ENCODE data around the gene SACM1L. TPM values are rescaled to one million over a fixed set of nuclear protein-coding genes. Genes with fewer than 3 reads are reported as not detected.
A peak's percentile ranks its signal among the peaks of the same experiment; 100 is the strongest.

The SACM1L gene
- total RNA-seq, 2 donors from 2014 or later = 149 to 161 TPM

- Histone ChIP-seq H3K4me1 (ENCODE audit: control insufficient read depth, insufficient read depth, low read length) (no peaks in the 10 kb centered on the region), H3K9ac (ENCODE audit: extremely low read depth, low read length, poor library complexity, severe bottlenecking) (no peak overlapping the region), H3K9me3 (ENCODE audit: control insufficient read depth, low read length) (peaks cover 17% of the 10 kb centered on the region), H3K4me3 (ENCODE audit: low read length) (no peak overlapping the region), H3K27me3 (ENCODE audit: control insufficient read depth, insufficient read depth, low read length, poor library complexity, severe bottlenecking) (no peaks in the 10 kb centered on the region), H3K36me3 (ENCODE audit: control insufficient read depth, insufficient read depth, low read length) (no peaks in the 10 kb centered on the region), H3K27ac (ENCODE audit: low read depth, low read length) (no peak overlapping the region)
- DNase-seq = peak; percentile 17
- TF ChIP-seq CTCF (conservative IDR thresholded peaks at IDR 0.05) = no peak
- no peaks in the 10 kb centered on the region for H3K4me1 Mint-ChIP-seq
- peaks cover 5% of the 10 kb centered on the region for H3K36me3 Mint-ChIP-seq (ENCODE audit: low read depth)
- H3K4me3 Mint-ChIP-seq = no peak overlapping the region
- no peak overlapping the region for H3K27ac Mint-ChIP-seq
- WGBS, 2 experiments (ENCODE audit: insufficient coverage in 1 of 2, insufficient read length in 1 of 2) = 86 to 89% methylated on average over 3 of the region's 3 CpGs
- H3K27me3 Mint-ChIP-seq (ENCODE audit: insufficient read depth) = peaks cover 14% of the 10 kb centered on the region
- H3K9me3 Mint-ChIP-seq = peaks cover 22% of the 10 kb centered on the region
These were observed 96.5 kb downstream of the SACM1L start for GRCh38 chr3:45785605-45786150.

GRCh38 chr3:45786801-45787495 is 97.8 kb downstream of the SACM1L start:
- DNase-seq = peak; percentile 24
- H3K27ac Mint-ChIP-seq = no peak overlapping the region

GRCh38 chr3:45787551-45787950 is 98.4 kb downstream of the SACM1L start:
- H3K27me3 Mint-ChIP-seq (ENCODE audit: insufficient read depth) = peaks cover 18% of the 10 kb centered on the region
- WGBS, 2 experiments (ENCODE audit: insufficient coverage in 1 of 2, insufficient read length in 1 of 2) = 98% methylated on average over 2 of the region's 2 CpGs; no CpG with 5 or more reads in 1 of the 2 experiments
- Histone ChIP-seq H3K4me3 (ENCODE audit: low read length) (no peak overlapping the region), H3K36me3 (ENCODE audit: control insufficient read depth, insufficient read depth, low read length) (no peaks in the 10 kb centered on the region), H3K4me1 (ENCODE audit: control insufficient read depth, insufficient read depth, low read length) (no peaks in the 10 kb centered on the region), H3K27ac (ENCODE audit: low read depth, low read length) (no peak overlapping the region), H3K9ac (ENCODE audit: extremely low read depth, low read length, poor library complexity, severe bottlenecking) (no peak overlapping the region), H3K9me3 (ENCODE audit: control insufficient read depth, low read length) (peaks cover 17% of the 10 kb centered on the region), H3K27me3 (ENCODE audit: control insufficient read depth, insufficient read depth, low read length, poor library complexity, severe bottlenecking) (no peaks in the 10 kb centered on the region)
- peaks cover 5% of the 10 kb centered on the region for H3K36me3 Mint-ChIP-seq (ENCODE audit: low read depth)
- TF ChIP-seq CTCF (conservative IDR thresholded peaks at IDR 0.05) = no peak
- peaks cover 22% of the 10 kb centered on the region for H3K9me3 Mint-ChIP-seq
- H3K4me3 Mint-ChIP-seq = no peak overlapping the region
- H3K27ac Mint-ChIP-seq = no peak overlapping the region
- H3K4me1 Mint-ChIP-seq = no peaks in the 10 kb centered on the region
- peak; percentile 16 for DNase-seq

More at GRCh38 chr3:45786801-45787495, 97.8 kb downstream of the SACM1L start:
- H3K9me3 Mint-ChIP-seq = peaks cover 22% of the 10 kb centered on the region
- WGBS, 2 experiments (ENCODE audit: insufficient coverage in 1 of 2, insufficient read length in 1 of 2) = 75 to 100% methylated on average over 1 to 4 of the region's 4 CpGs
- H3K27me3 Mint-ChIP-seq (ENCODE audit: insufficient read depth) = peaks cover 18% of the 10 kb centered on the region
- no peaks in the 10 kb centered on the region for H3K4me1 ChIP-seq (ENCODE audit: control insufficient read depth, insufficient read depth, low read length)
- peaks cover 17% of the 10 kb centered on the region for H3K9me3 ChIP-seq (ENCODE audit: control insufficient read depth, low read length)
- H3K4me3 Mint-ChIP-seq = no peak overlapping the region
- no peaks in the 10 kb centered on the region for H3K36me3 ChIP-seq (ENCODE audit: control insufficient read depth, insufficient read depth, low read length)
- peaks cover 5% of the 10 kb centered on the region for H3K36me3 Mint-ChIP-seq (ENCODE audit: low read depth)
- H3K9ac ChIP-seq (ENCODE audit: extremely low read depth, low read length, poor library complexity, severe bottlenecking) = no peak overlapping the region
- no peaks in the 10 kb centered on the region for H3K27me3 ChIP-seq (ENCODE audit: control insufficient read depth, insufficient read depth, low read length, poor library complexity, severe bottlenecking)
- no peak for TF ChIP-seq CTCF (conservative IDR thresholded peaks at IDR 0.05)
- H3K27ac ChIP-seq (ENCODE audit: low read depth, low read length) = no peak overlapping the region
- H3K4me3 ChIP-seq (ENCODE audit: low read length) = no peak overlapping the region
- no peaks in the 10 kb centered on the region for H3K4me1 Mint-ChIP-seq

Data from endodermal cell (in vitro differentiated cells).